Mammary epithelial cell (primary cell): ENCODE measurements around the gene MXD1.

ENCODE experiments used
- EZH2 ChIP-seq: IDR thresholded peaks from 2 replicates; pipeline ENCODE4 v1.6.1; 2012; ENCODE audit warnings: low read length, inconsistent platforms, borderline replicate concordance
- TF ChIP-seq, protein P1 (sequence below), 2 donors: IDR thresholded peaks in 1 of 2; conservative IDR thresholded peaks in 1 of 2; 2 replicates each; pipeline ENCODE4 v1.5.1; 2011 to 2012; ENCODE audit warnings: inconsistent platforms in 2 of 2, low read length in 2 of 2, mild to moderate bottlenecking in 2 of 2, control low read depth in 1 of 2, low read depth in 1 of 2; ENCODE audit not compliant: insufficient read depth in 1 of 2; ENCODE audit errors: extremely low read depth in 1 of 2

DNA sequence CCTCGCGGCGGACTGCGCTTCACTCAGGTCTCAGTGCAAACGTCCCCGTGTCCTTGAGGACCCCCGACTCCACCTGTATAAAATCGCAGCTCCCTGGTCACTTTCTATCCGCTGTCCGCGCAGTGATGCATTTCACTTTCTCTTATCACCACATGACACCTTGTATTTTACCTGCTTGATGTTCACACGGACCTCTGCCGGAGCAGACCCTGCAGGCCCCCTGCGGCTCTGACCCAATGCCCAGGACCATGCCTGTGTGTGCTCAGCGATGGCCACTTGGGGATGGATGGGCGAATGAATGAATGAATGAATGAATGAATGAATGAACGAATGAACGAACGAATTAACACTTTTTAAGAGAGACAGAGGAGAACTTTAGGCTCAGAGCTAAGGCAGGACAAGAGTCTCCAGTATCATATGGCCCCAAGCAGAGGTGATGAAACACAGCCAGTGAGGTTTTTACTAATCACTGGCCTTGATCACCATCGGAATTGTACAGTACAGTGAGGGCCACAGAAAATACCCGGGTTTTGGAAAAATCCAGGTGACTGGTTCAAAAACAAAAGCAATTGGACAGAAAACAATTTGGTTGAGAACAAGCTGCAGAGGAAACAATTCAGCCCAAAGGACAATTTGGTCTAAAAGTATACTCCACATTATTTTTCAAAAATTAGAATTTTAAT, 34.2 kb downstream of the MXD1 start:
- TF ChIP-seq EZH2, result no peak
- TF ChIP-seq, protein P1, sequence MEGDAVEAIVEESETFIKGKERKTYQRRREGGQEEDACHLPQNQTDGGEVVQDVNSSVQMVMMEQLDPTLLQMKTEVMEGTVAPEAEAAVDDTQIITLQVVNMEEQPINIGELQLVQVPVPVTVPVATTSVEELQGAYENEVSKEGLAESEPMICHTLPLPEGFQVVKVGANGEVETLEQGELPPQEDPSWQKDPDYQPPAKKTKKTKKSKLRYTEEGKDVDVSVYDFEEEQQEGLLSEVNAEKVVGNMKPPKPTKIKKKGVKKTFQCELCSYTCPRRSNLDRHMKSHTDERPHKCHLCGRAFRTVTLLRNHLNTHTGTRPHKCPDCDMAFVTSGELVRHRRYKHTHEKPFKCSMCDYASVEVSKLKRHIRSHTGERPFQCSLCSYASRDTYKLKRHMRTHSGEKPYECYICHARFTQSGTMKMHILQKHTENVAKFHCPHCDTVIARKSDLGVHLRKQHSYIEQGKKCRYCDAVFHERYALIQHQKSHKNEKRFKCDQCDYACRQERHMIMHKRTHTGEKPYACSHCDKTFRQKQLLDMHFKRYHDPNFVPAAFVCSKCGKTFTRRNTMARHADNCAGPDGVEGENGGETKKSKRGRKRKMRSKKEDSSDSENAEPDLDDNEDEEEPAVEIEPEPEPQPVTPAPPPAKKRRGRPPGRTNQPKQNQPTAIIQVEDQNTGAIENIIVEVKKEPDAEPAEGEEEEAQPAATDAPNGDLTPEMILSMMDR (conservative IDR thresholded peaks at IDR 0.05 in 1 of 2, IDR thresholded peaks at IDR 0.05 in 1 of 2; ENCODE audit: extremely low read depth in 1 of 2, insufficient read depth in 1 of 2, low read depth in 1 of 2, low read length in 2 of 2), result no peak
